ENCODE results near the gene TMEM45B.
"Not testable (repeated sequence)": the region's sequence is repeated elsewhere in the genome, so short reads cannot be mapped to it uniquely, and the experiment has no call there.

The TMEM45B gene

GRCh38 chr11:129813231-129813791 is 2.3 kb upstream of the TMEM45B start:
- DNase-seq = no peak

GRCh38 chr11:129814244-129815014 is 1.2 kb upstream of the TMEM45B start:
- peak in 4 of 5 experiments; percentile 51 to 83 (median 62) for DNase-seq

GRCh38 chr11:129817534-129818051 is 1.9 kb downstream of the TMEM45B start:
- DNase-seq = no peak

- not testable (repeated sequence) for DNase-seq
These were observed 2.6 kb downstream of the TMEM45B start for GRCh38 chr11:129818236-129818635.

GRCh38 chr11:129819237-129819636 is 3.6 kb downstream of the TMEM45B start:
- DNase-seq = no peak

- DNase-seq = not testable (repeated sequence)
These were observed 4.6 kb downstream of the TMEM45B start for GRCh38 chr11:129820228-129820627.

GRCh38 chr11:129823281-129823680 is 7.6 kb downstream of the TMEM45B start:
- not testable (repeated sequence) for DNase-seq

GRCh38 chr11:129823799-129824198 is 8.2 kb downstream of the TMEM45B start:
- DNase-seq = not testable (repeated sequence)

- peak in 1 of 5 experiments; percentile 16 for DNase-seq
These were observed 9.7 kb downstream of the TMEM45B start for GRCh38 chr11:129825380-129825779.

- DNase-seq = no peak
These were observed 12.7 kb downstream of the TMEM45B start for GRCh38 chr11:129828301-129828836.

GRCh38 chr11:129829497-129829896 is 13.8 kb downstream of the TMEM45B start:
- DNase-seq = not testable (repeated sequence)

- not testable (repeated sequence) for DNase-seq
These were observed 15.6 kb downstream of the TMEM45B start for GRCh38 chr11:129831227-129831626.

GRCh38 chr11:129833260-129833659 is 17.6 kb downstream of the TMEM45B start:
- DNase-seq = not testable (repeated sequence)

- DNase-seq = peak in 1 of 5 experiments; percentile 25
These were observed 20.8 kb downstream of the TMEM45B start for GRCh38 chr11:129836423-129836891.

GRCh38 chr11:129836979-129837378 is 21.3 kb downstream of the TMEM45B start:
- DNase-seq = no peak

GRCh38 chr11:129840236-129840635 is 24.6 kb downstream of the TMEM45B start:
- DNase-seq = no peak

- peak in 1 of 5 experiments; percentile 43 for DNase-seq
These were observed 26.5 kb downstream of the TMEM45B start for GRCh38 chr11:129842138-129842537.

GRCh38 chr11:129846508-129847335 is 31.1 kb downstream of the TMEM45B start:
- peak in 1 of 5 experiments; percentile 96 for DNase-seq

GRCh38 chr11:129847361-129847760 is 31.7 kb downstream of the TMEM45B start:
- not testable (repeated sequence) for DNase-seq

- DNase-seq = no peak
These were observed 33.9 kb downstream of the TMEM45B start for GRCh38 chr11:129849447-129850130.

- DNase-seq = no peak
These were observed 36.6 kb downstream of the TMEM45B start for GRCh38 chr11:129852125-129852740.
